CD4-positive, alpha-beta T cell (primary cell): ENCODE results near the gene CLINT1. TPM values are rescaled to one million over a fixed set of nuclear protein-coding genes. Genes with fewer than 3 reads are reported as not detected.

Source experiments
- ATAC-seq: fragments of 200-7000 bp; cut with Tn5 transposase; one replicate; pipeline ENCODE4 v1.10.0; 2022; ENCODE audit warnings: mild to moderate bottlenecking; ENCODE audit not compliant: poor library complexity
- CTCF ChIA-PET: fragments of 350-600 bp; sonication (Branson Sonifier 250); formaldehyde crosslinking; loops from one replicate; lab custom pipeline; 2021; ENCODE audit warnings: antibody characterized with exemption, inconsistent platforms; lab: Charles Lee
- POLR2A ChIA-PET: fragments of 350-600 bp; sonication (Branson Sonifier 250); formaldehyde crosslinking; loops from one replicate; lab custom pipeline; 2021; ENCODE audit warnings: antibody characterized with exemption, inconsistent platforms; lab: Charles Lee
- DNase-seq, 14 experiments: peaks; one replicate each; pipeline ENCODE4 v3.0.0-alpha.2; 2013 to 2020; ENCODE audit warnings: mixed read lengths in 2 of 14
- H3K27ac ChIP-seq, 2 donors: one replicate each; pipeline versions ENCODE4 v1.5.1 to v1.7.0; 2013; ENCODE audit warnings: low read length in 2 of 2, low read depth in 1 of 2, mild to moderate bottlenecking in 1 of 2
- H3K27me3 ChIP-seq, 2 experiments: 1 replicate in 1 of 2; 2 replicates in 1 of 2; pipeline versions ENCODE4 v1.6.1 to v1.7.0; 2013; ENCODE audit warnings: low read length in 2 of 2, control low read depth in 1 of 2, mild to moderate bottlenecking in 1 of 2, moderate library complexity in 1 of 2; ENCODE audit not compliant: insufficient read depth in 2 of 2, control insufficient read depth in 1 of 2
- H3K36me3 ChIP-seq: one replicate; pipeline ENCODE4 v1.6.1; 2013; ENCODE audit warnings: low read length, control low read depth; ENCODE audit not compliant: insufficient read depth
- H3K4me1 ChIP-seq: one replicate; pipeline ENCODE4 v1.6.1; 2013; ENCODE audit warnings: low read length, control low read depth; ENCODE audit not compliant: insufficient read depth
- H3K4me3 ChIP-seq: one replicate; pipeline ENCODE4 v1.5.1; 2013; ENCODE audit warnings: mild to moderate bottlenecking, low read length, moderate library complexity
- H3K9me3 ChIP-seq, 2 experiments: 1 replicate in 1 of 2; 2 replicates in 1 of 2; pipeline versions ENCODE4 v1.6.1 to v1.7.0; 2013; ENCODE audit warnings: low read length in 2 of 2, mild to moderate bottlenecking in 2 of 2, control low read depth in 1 of 2, moderate library complexity in 1 of 2; ENCODE audit not compliant: control insufficient read depth in 1 of 2, insufficient read depth in 1 of 2
- H3K27ac Mint-ChIP-seq: one replicate; pipeline ENCODE4 v1.8.0; 2020; ENCODE audit warnings: mixed read lengths
- H3K27me3 Mint-ChIP-seq: one replicate; pipeline ENCODE4 v1.8.0; 2021; ENCODE audit warnings: mixed read lengths
- H3K36me3 Mint-ChIP-seq: one replicate; pipeline ENCODE4 v1.8.0; 2021; ENCODE audit warnings: low read depth, mixed read lengths
- H3K4me1 Mint-ChIP-seq: one replicate; pipeline ENCODE4 v1.8.0; 2021; ENCODE audit warnings: low read depth, mixed read lengths
- H3K4me3 Mint-ChIP-seq: one replicate; pipeline ENCODE4 v1.8.0; 2020; ENCODE audit warnings: mild to moderate bottlenecking, mixed read lengths
- H3K9me3 Mint-ChIP-seq: one replicate; pipeline ENCODE4 v1.8.0; 2020; ENCODE audit warnings: mixed read lengths
- CTCF ChIP-seq: fragments of 200-600 bp; IDR thresholded peaks from one replicate; pipeline ENCODE4 v1.8.0; 2022; ENCODE audit warnings: antibody characterized with exemption, mild to moderate bottlenecking
- intact Hi-C, 2 experiments: fragments of 100-400 bp; cut with DNase I in 1 of 2; cut with micrococcal nuclease in 1 of 2; formaldehyde crosslinking; loops; one replicate each; pipeline versions ENCODE4 v1.15.1 to v1.9.0; 2023 to 2025; cut with DNase I, micrococcal nuclease
- total RNA-seq, 174 experiments: library from RNA in 2 of 174; stranded (reverse) in 2 of 174; gene quantifications; one replicate each; pipeline ENCODE4 v1.2.3 and lab custom pipeline; 2021 to 2026

The CLINT1 gene
- total RNA-seq, 2 experiments from 2014 or later: 89.9 to 91.3 TPM

DNA sequence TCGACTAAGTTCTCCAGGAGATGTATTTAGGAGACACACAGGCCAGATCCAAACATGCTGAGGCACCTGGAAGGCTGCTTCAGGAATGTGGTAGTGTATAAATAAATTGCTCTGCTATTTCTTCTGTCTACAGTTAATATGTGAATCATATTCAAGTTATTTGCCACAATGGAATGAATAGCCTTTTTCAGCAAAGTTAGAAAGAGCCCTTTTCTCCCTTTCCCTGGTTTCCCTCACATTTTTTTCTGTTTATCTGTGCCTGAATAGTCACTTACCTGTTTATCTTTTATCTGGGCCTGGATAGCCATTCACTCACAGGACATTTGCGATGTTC lies 44.1 kb upstream of the CLINT1 start:
- Histone ChIP-seq H3K36me3 (no peaks in the 10 kb centered on the region), H3K4me1 (no peaks in the 10 kb centered on the region), H3K9me3 (no peaks in the 10 kb centered on the region), H3K4me3 (no peak overlapping the region), H3K27ac (no peak overlapping the region), H3K27me3 (no peaks in the 10 kb centered on the region)
- intact Hi-C loops: no loop called here
- no peak for ATAC-seq
- H3K4me1 Mint-ChIP-seq: no peaks in the 10 kb centered on the region
- H3K9me3 Mint-ChIP-seq: no peaks in the 10 kb centered on the region
- ChIA-PET CTCF (no interaction called here), POLR2A (no interaction called here)
- TF ChIP-seq CTCF: no peak
- H3K27ac Mint-ChIP-seq: no peak overlapping the region
- no peaks in the 10 kb centered on the region for H3K36me3 Mint-ChIP-seq
- no peak overlapping the region for H3K4me3 Mint-ChIP-seq
- DNase-seq: no peak
- H3K27me3 Mint-ChIP-seq: no peaks in the 10 kb centered on the region

DNA sequence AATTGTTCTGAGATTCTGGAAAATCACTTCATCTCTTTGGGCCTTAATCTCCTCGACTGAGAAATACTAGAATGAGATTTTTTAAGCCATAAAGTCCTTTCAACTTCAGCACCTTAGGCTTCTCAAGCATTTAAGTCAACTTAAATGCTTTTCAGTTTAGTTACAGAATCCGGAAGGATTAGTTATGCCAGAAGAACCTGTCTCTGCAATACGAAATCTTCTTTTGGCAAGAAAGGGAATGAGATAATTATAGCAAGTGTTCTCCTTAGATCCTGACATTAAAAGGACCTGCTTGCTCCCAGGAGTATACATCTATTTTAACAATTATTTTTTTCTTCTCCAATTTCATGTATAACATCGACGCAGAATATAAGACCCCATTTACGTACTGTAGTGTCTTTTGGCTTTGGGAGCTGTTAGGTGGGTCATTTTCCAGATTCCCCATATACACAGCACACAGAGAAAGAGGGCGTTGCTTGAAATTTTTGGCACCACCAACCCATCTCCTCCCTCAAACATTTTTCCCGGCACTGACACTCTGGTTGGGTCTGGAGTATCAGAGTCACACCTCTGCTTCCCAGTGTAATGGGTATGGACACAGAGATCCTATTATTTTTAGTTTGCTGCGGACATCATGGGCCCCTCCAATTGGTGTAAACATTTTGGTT lies 43.6 kb upstream of the CLINT1 start:
- H3K4me1 Mint-ChIP-seq: no peaks in the 10 kb centered on the region
- no peak overlapping the region for H3K27ac Mint-ChIP-seq
- ChIA-PET CTCF (no interaction called here), POLR2A (no interaction called here)
- no peak overlapping the region for H3K4me3 Mint-ChIP-seq
- TF ChIP-seq CTCF: no peak
- Histone ChIP-seq H3K9me3 (no peaks in the 10 kb centered on the region), H3K36me3 (no peaks in the 10 kb centered on the region), H3K27ac (no peak overlapping the region), H3K4me3 (no peak overlapping the region), H3K27me3 (no peaks in the 10 kb centered on the region), H3K4me1 (no peaks in the 10 kb centered on the region)
- no peaks in the 10 kb centered on the region for H3K9me3 Mint-ChIP-seq
- ATAC-seq (no peak), DNase-seq (no peak)
- intact Hi-C loops: no loop called here
- no peaks in the 10 kb centered on the region for H3K27me3 Mint-ChIP-seq
- no peaks in the 10 kb centered on the region for H3K36me3 Mint-ChIP-seq

GRCh38 chr5:157900644-157901043 lies 41.7 kb upstream of the CLINT1 start:
- no peaks in the 10 kb centered on the region for H3K36me3 ChIP-seq
- Mint-ChIP-seq H3K27me3 (no peaks in the 10 kb centered on the region), H3K36me3 (no peaks in the 10 kb centered on the region), H3K4me1 (no peaks in the 10 kb centered on the region), H3K4me3 (no peak overlapping the region), H3K9me3 (no peaks in the 10 kb centered on the region), H3K27ac (no peak overlapping the region)
- DNase-seq (no peak), ATAC-seq (no peak)
- intact Hi-C loops: no loop called here
- no peaks in the 10 kb centered on the region for H3K4me1 ChIP-seq
- ChIA-PET POLR2A (no interaction called here), CTCF (interaction anchor here (0.5 kb wide), 1 partner anchor 183 kb away, joined by 3 read pairs; no protein-coding TSS in a partner anchor)
- TF ChIP-seq CTCF: no peak
- no peak overlapping the region for H3K4me3 ChIP-seq
- H3K9me3 ChIP-seq: no peaks in the 10 kb centered on the region
- no peaks in the 10 kb centered on the region for H3K27me3 ChIP-seq
- no peak overlapping the region for H3K27ac ChIP-seq
